Left lung (tissue), 10 donors: ENCODE results near the gene GRID1. TPM values are rescaled to one million over a fixed set of nuclear protein-coding genes. Genes with fewer than 3 reads are reported as not detected.

Source experiments
- ATAC-seq: fragments of 200-7000 bp; cut with Tn5 transposase; one replicate; pipeline ENCODE4 v1.9.1; 2020; ENCODE audit warnings: moderate library complexity
- DNase-seq, 4 donors: peaks; one replicate each; pipeline ENCODE4 v3.0.0-alpha.2; 2013 to 2020
- H3K27ac ChIP-seq, 2 donors: fragments of 200-600 bp; sonication (generic) in 1 of 2; one replicate each; pipeline versions ENCODE4 v1.5.0 to v1.8.0; 2020 to 2021
- H3K27me3 ChIP-seq, 2 donors: fragments of 200-600 bp; sonication (generic) in 1 of 2; one replicate each; pipeline versions ENCODE4 v1.5.0 to v1.8.0; 2020 to 2021
- H3K36me3 ChIP-seq, 2 donors: fragments of 200-600 bp; sonication (generic) in 1 of 2; one replicate each; pipeline versions ENCODE4 v1.5.0 to v1.8.0; 2020 to 2021
- H3K4me1 ChIP-seq, 2 donors: fragments of 200-600 bp; one replicate each; pipeline ENCODE4 v1.8.0; 2021
- H3K4me3 ChIP-seq, 2 donors: fragments of 200-600 bp; sonication (generic) in 1 of 2; one replicate each; pipeline versions ENCODE4 v1.5.0 to v1.8.0; 2020 to 2021; ENCODE audit warnings: mild to moderate bottlenecking in 1 of 2
- H3K9me3 ChIP-seq, 2 donors: fragments of 200-600 bp; sonication (generic) in 1 of 2; one replicate each; pipeline versions ENCODE4 v1.5.0 to v1.8.0; 2020 to 2021
- CTCF ChIP-seq, 2 donors: fragments of 200-600 bp; sonication (generic) in 1 of 2; IDR thresholded peaks; one replicate each; pipeline versions ENCODE4 v1.5.0 to v1.8.0; 2021; ENCODE audit warnings: antibody characterized with exemption in 2 of 2
- intact Hi-C, 2 donors: fragments of 100-400 bp; cut with DNase I; formaldehyde crosslinking; loops; one replicate each; pipeline versions ENCODE4 v1.11.2 to v1.14.2; 2022
- polyA plus RNA-seq, 6 donors: library from polyadenylated mRNA; unstranded; fragments of 120-200 nt; gene quantifications; one replicate each; pipeline ENCODE4 v1.2.1, GENCODE V29; 2013; ENCODE audit not compliant: insufficient read length in 6 of 6
- total RNA-seq, 2 donors: library from RNA; stranded (reverse); fragmentation: NEBNext Ultra II Directional; extraction: Animal tissue kit (Norgen Biotek cat#: 25700); gene quantifications; one replicate each; pipeline ENCODE4 v1.2.1, GENCODE V29; 2021
- donor health status: DM: no; HTN: yes; CAD: no.
- donor health status: DM: no; HTN: no; CAD: no.

Gene GRID1
- total and polyA plus RNA-seq, 8 donors, result 0.81 to 2.6 (median 1.2) TPM

- Histone ChIP-seq H3K4me3 (no peak overlapping the region), H3K27ac (no peak overlapping the region), H3K36me3 (no peaks in the 10 kb centered on the region), H3K4me1 (no peaks in the 10 kb centered on the region), H3K9me3 (no peaks in the 10 kb centered on the region), H3K27me3 (no peaks in the 10 kb centered on the region)
- DNase-seq (no peak), ATAC-seq (no peak)
- intact Hi-C loops, result no loop called here
- no peak for TF ChIP-seq CTCF (IDR thresholded peaks at IDR 0.05)
These were observed 168.3 kb downstream of the GRID1 start for GRCh38 chr10:86198271-86198670.

GRCh38 chr10:86197166-86197790 is 169.3 kb downstream of the GRID1 start:
- H3K9me3 ChIP-seq, result no peaks in the 10 kb centered on the region
- no peak overlapping the region for H3K4me3 ChIP-seq
- intact Hi-C loops, result no loop called here
- no peak overlapping the region for H3K27ac ChIP-seq
- DNase-seq, result no peak
- no peaks in the 10 kb centered on the region for H3K36me3 ChIP-seq
- TF ChIP-seq CTCF (IDR thresholded peaks at IDR 0.05), result no peak
- H3K4me1 ChIP-seq, result no peaks in the 10 kb centered on the region
- ATAC-seq, result no peak
- H3K27me3 ChIP-seq, result no peaks in the 10 kb centered on the region

GRCh38 chr10:86195521-86196157 is 171.0 kb downstream of the GRID1 start:
- no peak for DNase-seq
- H3K9me3 ChIP-seq, result no peaks in the 10 kb centered on the region
- no peak overlapping the region for H3K27ac ChIP-seq
- H3K36me3 ChIP-seq, result no peaks in the 10 kb centered on the region
- no peak for TF ChIP-seq CTCF (IDR thresholded peaks at IDR 0.05)
- intact Hi-C loops, result no loop called here
- no peak for ATAC-seq
- no peak overlapping the region for H3K4me3 ChIP-seq
- H3K27me3 ChIP-seq, result no peaks in the 10 kb centered on the region
- H3K4me1 ChIP-seq, result no peaks in the 10 kb centered on the region

GRCh38 chr10:86194684-86195083 is 171.9 kb downstream of the GRID1 start:
- Histone ChIP-seq H3K4me3 (no peak overlapping the region), H3K36me3 (no peaks in the 10 kb centered on the region), H3K4me1 (no peaks in the 10 kb centered on the region), H3K9me3 (no peaks in the 10 kb centered on the region), H3K27me3 (no peaks in the 10 kb centered on the region), H3K27ac (no peak overlapping the region)
- intact Hi-C loops, result no loop called here
- ATAC-seq (no peak), DNase-seq (no peak)
- TF ChIP-seq CTCF (IDR thresholded peaks at IDR 0.05), result no peak

GRCh38 chr10:86193841-86194240 is 172.8 kb downstream of the GRID1 start:
- no peaks in the 10 kb centered on the region for H3K4me1 ChIP-seq
- no peaks in the 10 kb centered on the region for H3K9me3 ChIP-seq
- no peak overlapping the region for H3K4me3 ChIP-seq
- ATAC-seq, result no peak
- TF ChIP-seq CTCF (IDR thresholded peaks at IDR 0.05), result no peak
- no peak for DNase-seq
- intact Hi-C loops, result no loop called here
- H3K27ac ChIP-seq, result no peak overlapping the region
- no peaks in the 10 kb centered on the region for H3K36me3 ChIP-seq
- H3K27me3 ChIP-seq, result no peaks in the 10 kb centered on the region
